H9 (cell line): ENCODE data around the gene TNFAIP3. TPM values are rescaled to one million over a fixed set of nuclear protein-coding genes. Genes with fewer than 3 reads are reported as not detected.

Source experiments
- DNase-seq: peaks from one replicate; pipeline ENCODE4 v3.0.0-alpha.2; 2017
- H2AFZ ChIP-seq: one replicate; pipeline ENCODE4 v1.6.1; 2013; ENCODE audit warnings: mild to moderate bottlenecking, low read length, control low read depth, moderate library complexity
- H2AK5ac ChIP-seq: 2 replicates; pipeline ENCODE4 v1.6.1; 2013; ENCODE audit warnings: low read length, control low read depth, mixed read lengths; ENCODE audit not compliant: insufficient read length
- H2BK120ac ChIP-seq: one replicate; pipeline ENCODE4 v1.6.1; 2013; ENCODE audit warnings: low read depth, mild to moderate bottlenecking, low read length, control low read depth, inconsistent platforms; ENCODE audit not compliant: poor library complexity, severe bottlenecking
- H2BK12ac ChIP-seq: 2 replicates; pipeline ENCODE4 v1.6.1; 2013; ENCODE audit warnings: low read length, control low read depth, mixed read lengths, low read depth; ENCODE audit not compliant: insufficient read length
- H2BK15ac ChIP-seq: 2 replicates; pipeline ENCODE4 v1.6.1; 2013; ENCODE audit warnings: low read depth, low read length, control low read depth
- H2BK20ac ChIP-seq: one replicate; pipeline ENCODE4 v1.6.1; 2013; ENCODE audit warnings: low read depth, mild to moderate bottlenecking, low read length, control low read depth, inconsistent platforms; ENCODE audit not compliant: poor library complexity, severe bottlenecking
- H2BK5ac ChIP-seq: 2 replicates; pipeline ENCODE4 v1.6.1; 2013; ENCODE audit warnings: low read length, control low read depth, mixed read lengths; ENCODE audit not compliant: insufficient read length
- H3K14ac ChIP-seq: 2 replicates; pipeline ENCODE4 v1.6.1; 2013; ENCODE audit warnings: low read length, control low read depth; ENCODE audit not compliant: insufficient read depth
- H3K18ac ChIP-seq: 2 replicates; pipeline ENCODE4 v1.6.1; 2013; ENCODE audit warnings: low read depth, mild to moderate bottlenecking, mixed read lengths, low read length, control low read depth; ENCODE audit not compliant: insufficient read length
- H3K23ac ChIP-seq: 2 replicates; pipeline ENCODE4 v1.6.1; 2013; ENCODE audit warnings: low read length, control low read depth, mixed read lengths, low read depth; ENCODE audit not compliant: insufficient read length
- H3K23me2 ChIP-seq: 2 replicates; pipeline ENCODE4 v1.6.1; 2013; ENCODE audit warnings: low read depth, mild to moderate bottlenecking, mixed read lengths, low read length, control low read depth; ENCODE audit not compliant: insufficient read length, poor library complexity, severe bottlenecking
- H3K27ac ChIP-seq: 2 replicates; pipeline ENCODE4 v1.5.1; 2013; ENCODE audit warnings: low read length, control low read depth, mixed read lengths, low read depth; ENCODE audit not compliant: insufficient read length
- H3K27me3 ChIP-seq: 2 replicates; pipeline ENCODE4 v1.6.1; 2013; ENCODE audit warnings: low read length, control low read depth, inconsistent platforms; ENCODE audit not compliant: insufficient read depth
- H3K4ac ChIP-seq: 2 replicates; pipeline ENCODE4 v1.6.1; 2013; ENCODE audit warnings: low read depth, mild to moderate bottlenecking, control low read depth, inconsistent platforms, low read length, moderate library complexity
- H3K4me1 ChIP-seq: 2 replicates; pipeline ENCODE4 v1.6.1; 2013; ENCODE audit warnings: low read length, control low read depth, inconsistent platforms; ENCODE audit not compliant: insufficient read depth
- H3K4me2 ChIP-seq: 2 replicates; pipeline ENCODE4 v1.6.1; 2013; ENCODE audit warnings: low read length, control low read depth, mixed read lengths; ENCODE audit not compliant: insufficient read length, insufficient read depth
- H3K56ac ChIP-seq: 2 replicates; pipeline ENCODE4 v1.6.1; 2013; ENCODE audit warnings: low read depth, mild to moderate bottlenecking, mixed read lengths, low read length, control low read depth; ENCODE audit not compliant: insufficient read length
- H3K79me1 ChIP-seq: 2 replicates; pipeline ENCODE4 v1.6.1; 2013; ENCODE audit warnings: low read depth, mild to moderate bottlenecking, moderate library complexity, low read length, control low read depth, inconsistent platforms; ENCODE audit not compliant: insufficient read depth, poor library complexity, severe bottlenecking
- H3K79me2 ChIP-seq: 2 replicates; pipeline ENCODE4 v1.6.1; 2013; ENCODE audit warnings: low read length, control low read depth, inconsistent platforms; ENCODE audit not compliant: insufficient read depth
- H3K9ac ChIP-seq: 2 replicates; pipeline ENCODE4 v1.6.1; 2013; ENCODE audit warnings: low read length, control low read depth, mixed read lengths; ENCODE audit not compliant: insufficient read length; ENCODE audit errors: extremely low read depth
- H3K9me3 ChIP-seq: one replicate; pipeline ENCODE4 v1.6.1; 2013; ENCODE audit warnings: low read depth, low read length, inconsistent platforms; ENCODE audit not compliant: control insufficient read depth
- H3T11ph ChIP-seq: one replicate; pipeline ENCODE4 v1.6.1; 2013; ENCODE audit warnings: mild to moderate bottlenecking, low read length, control low read depth, inconsistent platforms
- H4K20me1 ChIP-seq: one replicate; pipeline ENCODE4 v1.6.1; 2013; ENCODE audit not compliant: control insufficient read depth, insufficient read length, insufficient read depth
- H4K5ac ChIP-seq: 2 replicates; pipeline ENCODE4 v1.6.1; 2013; ENCODE audit warnings: low read depth, mild to moderate bottlenecking, mixed read lengths, low read length, control low read depth; ENCODE audit not compliant: insufficient read length
- H4K8ac ChIP-seq: replicated peaks from 2 replicates; pipeline ENCODE4 v1.6.1; 2013; ENCODE audit warnings: low read length, control low read depth, mixed read lengths, low read depth; ENCODE audit not compliant: insufficient read length
- H4K91ac ChIP-seq: 2 replicates; pipeline ENCODE4 v1.6.1; 2013; ENCODE audit warnings: low read depth, mild to moderate bottlenecking, moderate library complexity, mixed read lengths, low read length, control low read depth; ENCODE audit not compliant: insufficient read length
- H3K27ac Mint-ChIP-seq, 3 experiments: 2 replicates in 2 of 3; 3 replicates in 1 of 3; pipeline ENCODE4 v1.8.0; 2020 to 2021; ENCODE audit warnings: mixed read lengths in 3 of 3, mild to moderate bottlenecking in 1 of 3, moderate library complexity in 1 of 3
- H3K27me3 Mint-ChIP-seq: 2 replicates; pipeline ENCODE4 v1.8.0; 2021; ENCODE audit warnings: low read depth, mild to moderate bottlenecking, moderate library complexity, mixed read lengths
- H3K36me3 Mint-ChIP-seq, 3 experiments: 2 replicates in 2 of 3; 3 replicates in 1 of 3; pipeline ENCODE4 v1.8.0; 2020 to 2021; ENCODE audit warnings: low read depth in 3 of 3, mixed read lengths in 3 of 3; ENCODE audit not compliant: insufficient read depth in 1 of 3
- H3K4me1 Mint-ChIP-seq, 2 experiments: 2 replicates each; pipeline ENCODE4 v1.8.0; 2020; ENCODE audit warnings: mixed read lengths in 2 of 2
- H3K4me3 Mint-ChIP-seq, 2 experiments: 2 replicates in 1 of 2; 3 replicates in 1 of 2; pipeline ENCODE4 v1.8.0; 2020 to 2021; ENCODE audit warnings: mild to moderate bottlenecking in 2 of 2, mixed read lengths in 2 of 2, moderate library complexity in 1 of 2
- H3K9me3 Mint-ChIP-seq, 2 experiments: 2 replicates in 1 of 2; 3 replicates in 1 of 2; pipeline ENCODE4 v1.8.0; 2020; ENCODE audit warnings: mild to moderate bottlenecking in 2 of 2, mixed read lengths in 2 of 2, moderate library complexity in 1 of 2
- CTCF ChIP-seq: fragments of 200-600 bp; sonication (generic); conservative IDR thresholded peaks from 3 replicates; pipeline ENCODE4 v1.8.0; 2021; ENCODE audit warnings: antibody characterized with exemption, mild to moderate bottlenecking
- WGBS: extraction: QIAGEN DNeasy Blood & Tissue Kit; methylation state at CpG from one replicate; pipeline ENCODE4 v1.1.7; 2013; ENCODE audit warnings: missing lambda C conversion rate, low lambda C conversion rate, mixed read lengths; ENCODE audit not compliant: insufficient read length; ENCODE audit errors: extremely low coverage; 5-methylcytosine and 5-hydroxymethylcytosine counted together
- total RNA-seq: library from RNA; stranded (reverse); gene quantifications from 2 replicates; pipeline ENCODE4 v1.2.1, GENCODE V29; 2021

Gene TNFAIP3
- total RNA-seq, 1 experiment from 2014 or later: 3.7 TPM

GRCh38 chr6:137866200-137866913 lies 702 bp upstream of the TNFAIP3 start:
- H3K9ac ChIP-seq: peak overlapping the region; percentile 25
- H2AFZ ChIP-seq: peak overlapping the region; percentile 57
- H3K4me2 ChIP-seq: peak overlapping the region; percentile 94

More at GRCh38 chr6:137866200-137866913, 702 bp upstream of the TNFAIP3 start:
- Histone ChIP-seq H4K20me1 (no peaks in the 10 kb centered on the region), H2BK15ac (no peak overlapping the region), H3K27me3 (no peaks in the 10 kb centered on the region; the same call in 1 of the 2 replicates), H3T11ph (no peak overlapping the region), H3K4ac (no peak overlapping the region), H3K23me2 (peaks cover 15% of the 10 kb centered on the region), H2BK120ac (no peak overlapping the region), H3K27ac (no peak overlapping the region), H3K9me3 (no peaks in the 10 kb centered on the region), H3K23ac (no peak overlapping the region), H4K91ac (no peak overlapping the region), H2BK20ac (no peak overlapping the region), H3K4me1 (peaks cover 3% of the 10 kb centered on the region; the same call in 1 of the 2 replicates), H3K18ac (peak overlapping the region; percentile 66), H2BK12ac (no peak overlapping the region), H4K8ac (no peak overlapping the region), H3K14ac (peak overlapping the region; percentile 70; the same call in 1 of the 2 replicates), H4K5ac (no peak overlapping the region), H3K79me1 (no peaks in the 10 kb centered on the region), H2BK5ac (no peak overlapping the region), H3K79me2 (no peaks in the 10 kb centered on the region), H2AK5ac (no peak overlapping the region), H3K56ac (no peak overlapping the region)
- no peaks in the 10 kb centered on the region; a peak in 1 of 5 replicates for H3K9me3 Mint-ChIP-seq
- peaks cover 45 to 57% of the 10 kb centered on the region in 2 experiments for H3K4me1 Mint-ChIP-seq
- no CpG with 5 or more reads among the region's 25 CpGs for WGBS
- peak overlapping the region; percentile 80 to 84 for H3K4me3 Mint-ChIP-seq
- no peak for TF ChIP-seq CTCF
- H3K36me3 Mint-ChIP-seq: peaks cover 0 to 3% (median 2%) of the 10 kb centered on the region in 3 experiments; a peak in 1 of 7 replicates
- H3K27ac Mint-ChIP-seq: peak overlapping the region in 2 of 3 experiments; percentile 49 to 97; a peak in 4 of 7 replicates
- no peak for DNase-seq
- H3K27me3 Mint-ChIP-seq: peaks cover 26% of the 10 kb centered on the region
